Astrocyte (in vitro differentiated cells and primary cell): ENCODE measurements around the gene GGCX. TPM values are rescaled to one million over a fixed set of nuclear protein-coding genes. Genes with fewer than 3 reads are reported as not detected.

Experiments used
- DNase-seq: peaks from one replicate; pipeline ENCODE4 v3.0.0-alpha.2; 2010; ENCODE audit warnings: low read depth
- FAIRE-seq: peaks from 2 replicates; lab custom pipeline; 2011; peaks lifted over from hg19 to GRCh38; lab: Jason Lieb, UNC
- H2AFZ ChIP-seq: 2 replicates; pipeline ENCODE4 v1.6.0; 2012; ENCODE audit warnings: low read depth, low read length, inconsistent platforms
- H3K27ac ChIP-seq: 2 replicates; pipeline ENCODE4 v1.5.1; 2011; ENCODE audit warnings: low read depth, low read length, inconsistent platforms
- H3K27me3 ChIP-seq: 2 replicates; pipeline ENCODE4 v1.6.0; 2011; ENCODE audit warnings: low read length, inconsistent platforms; ENCODE audit not compliant: insufficient read depth
- H3K36me3 ChIP-seq: 2 replicates; pipeline ENCODE4 v1.5.1; 2011; ENCODE audit warnings: low read length, inconsistent platforms; ENCODE audit not compliant: insufficient read depth
- H3K4me1 ChIP-seq: 2 replicates; pipeline ENCODE4 v1.5.1; 2011; ENCODE audit warnings: low read length, inconsistent platforms; ENCODE audit not compliant: insufficient read depth
- H3K4me2 ChIP-seq: 2 replicates; pipeline ENCODE4 v1.6.0; 2012; ENCODE audit warnings: low read length, inconsistent platforms
- H3K4me3 ChIP-seq: 2 replicates; pipeline ENCODE4 v1.5.1; 2011; ENCODE audit warnings: low read depth, mild to moderate bottlenecking, low read length, inconsistent platforms; ENCODE audit not compliant: insufficient read depth
- H3K79me2 ChIP-seq: 2 replicates; pipeline ENCODE4 v1.6.0; 2012; ENCODE audit warnings: mild to moderate bottlenecking, low read length, inconsistent platforms; ENCODE audit not compliant: insufficient read depth
- H3K9ac ChIP-seq: 2 replicates; pipeline ENCODE4 v1.6.0; 2012; ENCODE audit warnings: mild to moderate bottlenecking, low read length, inconsistent platforms
- H3K9me3 ChIP-seq: 2 replicates; pipeline ENCODE4 v1.5.1; 2012; ENCODE audit warnings: low read depth, mild to moderate bottlenecking, low read length, inconsistent platforms; ENCODE audit not compliant: insufficient read depth
- H4K20me1 ChIP-seq: 2 replicates; pipeline ENCODE4 v1.6.0; 2012; ENCODE audit warnings: low read length, inconsistent platforms; ENCODE audit not compliant: insufficient read depth
- H3K27ac Mint-ChIP-seq: one replicate; pipeline ENCODE4 v1.8.0; 2021; ENCODE audit warnings: mild to moderate bottlenecking, mixed read lengths; ENCODE audit not compliant: unreplicated experiment
- H3K27me3 Mint-ChIP-seq: one replicate; pipeline ENCODE4 v1.8.0; 2021; ENCODE audit warnings: low read depth, mixed read lengths; ENCODE audit not compliant: unreplicated experiment
- H3K36me3 Mint-ChIP-seq: one replicate; pipeline ENCODE4 v1.8.0; 2021; ENCODE audit warnings: low read depth, mixed read lengths; ENCODE audit not compliant: unreplicated experiment
- H3K4me1 Mint-ChIP-seq: one replicate; pipeline ENCODE4 v1.8.0; 2021; ENCODE audit warnings: low read depth, mixed read lengths; ENCODE audit not compliant: unreplicated experiment
- H3K4me3 Mint-ChIP-seq: one replicate; pipeline ENCODE4 v1.8.0; 2021; ENCODE audit warnings: mild to moderate bottlenecking, moderate library complexity, mixed read lengths; ENCODE audit not compliant: unreplicated experiment
- H3K9me3 Mint-ChIP-seq: one replicate; pipeline ENCODE4 v1.8.0; 2021; ENCODE audit warnings: mild to moderate bottlenecking, mixed read lengths; ENCODE audit not compliant: unreplicated experiment
- EZH2 ChIP-seq: IDR thresholded peaks from 2 replicates; pipeline ENCODE4 v1.6.1; 2012; ENCODE audit warnings: mild to moderate bottlenecking, low read length, inconsistent platforms; ENCODE audit not compliant: insufficient read depth
- total RNA-seq: library from RNA; stranded (reverse); gene quantifications from 2 replicates; pipeline ENCODE4 v1.2.1, GENCODE V29; 2021
- TF ChIP-seq, protein P1 (sequence below): IDR thresholded peaks from 2 replicates; pipeline ENCODE4 v1.5.1; 2011; ENCODE audit warnings: low read depth, mild to moderate bottlenecking, inconsistent platforms, low read length, moderate library complexity; ENCODE audit not compliant: insufficient read depth

Gene GGCX
- total RNA-seq, 1 donor from 2014 or later, result 79.0 TPM

DNA sequence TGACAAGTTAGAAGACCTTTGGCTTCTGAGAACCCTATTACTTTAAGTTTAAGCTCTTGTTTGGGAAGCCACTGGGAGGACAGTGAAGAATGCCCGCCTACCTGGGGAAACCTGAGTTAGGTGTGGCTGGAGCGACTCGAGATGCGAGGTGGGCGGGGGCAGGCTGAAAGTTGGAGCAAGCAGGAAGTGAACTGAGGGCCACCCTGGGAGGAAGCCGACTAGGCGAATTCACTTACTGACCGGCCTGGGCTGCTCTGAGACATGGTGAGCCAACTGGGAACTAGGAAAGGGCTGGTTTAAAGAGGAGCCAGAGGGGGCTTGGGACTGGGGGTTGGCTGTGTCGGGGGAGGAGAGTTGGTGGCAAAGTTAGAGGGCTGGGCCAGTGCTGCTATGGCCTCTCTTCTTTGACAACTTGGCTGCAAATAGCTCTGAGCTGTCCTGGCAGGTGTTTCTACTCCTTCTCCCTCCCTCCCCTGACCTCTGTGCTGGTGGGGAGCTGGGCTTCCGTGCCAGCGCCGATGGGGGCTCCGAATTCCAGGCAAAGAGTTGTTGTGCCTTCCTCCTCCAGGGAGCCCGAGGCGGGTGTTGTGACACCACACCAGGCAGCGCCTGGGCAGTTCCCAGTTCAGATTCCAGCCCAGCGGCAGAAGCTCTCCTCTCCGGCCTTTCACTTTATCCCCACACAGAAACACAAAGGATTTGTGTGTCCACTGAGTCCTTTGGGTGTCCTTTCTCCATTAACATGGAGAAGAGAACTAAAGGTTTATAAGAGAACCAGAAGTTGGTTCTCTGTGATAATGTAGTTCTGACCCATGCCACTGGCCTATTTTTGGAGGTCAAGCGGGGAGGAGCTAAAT is 16.3 kb upstream of the GGCX start, which contains the start of gene VAMP8:
TSS of gene VAMP8 (plus strand) at position 201 of the 857 bp plus-strand sequence. CDS start at position 262, 61 bp downstream.
- Mint-ChIP-seq H3K36me3 (peaks cover 4% of the 10 kb centered on the region), H3K9me3 (no peaks in the 10 kb centered on the region), H3K27me3 (peaks cover 7% of the 10 kb centered on the region), H3K4me3 (peak within 1 kb of the TSS; percentile 79), H3K27ac (peak within 1 kb of the TSS; percentile 71), H3K4me1 (peaks cover 27% of the 10 kb centered on the region)
- Histone ChIP-seq H3K9ac (no peak within 1 kb of the TSS), H2AFZ (peak within 1 kb of the TSS; percentile 52), H3K4me3 (no peak within 1 kb of the TSS), H3K36me3 (no peaks in the 10 kb centered on the region), H3K4me2 (no peak within 1 kb of the TSS), H3K4me1 (peaks cover 3% of the 10 kb centered on the region), H3K79me2 (no peaks in the 10 kb centered on the region), H4K20me1 (no peaks in the 10 kb centered on the region), H3K27me3 (no peaks in the 10 kb centered on the region), H3K27ac (no peak within 1 kb of the TSS), H3K9me3 (no peaks in the 10 kb centered on the region)
- FAIRE-seq (no peak), DNase-seq (no peak)
- TF ChIP-seq, protein P1, sequence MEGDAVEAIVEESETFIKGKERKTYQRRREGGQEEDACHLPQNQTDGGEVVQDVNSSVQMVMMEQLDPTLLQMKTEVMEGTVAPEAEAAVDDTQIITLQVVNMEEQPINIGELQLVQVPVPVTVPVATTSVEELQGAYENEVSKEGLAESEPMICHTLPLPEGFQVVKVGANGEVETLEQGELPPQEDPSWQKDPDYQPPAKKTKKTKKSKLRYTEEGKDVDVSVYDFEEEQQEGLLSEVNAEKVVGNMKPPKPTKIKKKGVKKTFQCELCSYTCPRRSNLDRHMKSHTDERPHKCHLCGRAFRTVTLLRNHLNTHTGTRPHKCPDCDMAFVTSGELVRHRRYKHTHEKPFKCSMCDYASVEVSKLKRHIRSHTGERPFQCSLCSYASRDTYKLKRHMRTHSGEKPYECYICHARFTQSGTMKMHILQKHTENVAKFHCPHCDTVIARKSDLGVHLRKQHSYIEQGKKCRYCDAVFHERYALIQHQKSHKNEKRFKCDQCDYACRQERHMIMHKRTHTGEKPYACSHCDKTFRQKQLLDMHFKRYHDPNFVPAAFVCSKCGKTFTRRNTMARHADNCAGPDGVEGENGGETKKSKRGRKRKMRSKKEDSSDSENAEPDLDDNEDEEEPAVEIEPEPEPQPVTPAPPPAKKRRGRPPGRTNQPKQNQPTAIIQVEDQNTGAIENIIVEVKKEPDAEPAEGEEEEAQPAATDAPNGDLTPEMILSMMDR, result no peak
- no peak for TF ChIP-seq EZH2

DNA sequence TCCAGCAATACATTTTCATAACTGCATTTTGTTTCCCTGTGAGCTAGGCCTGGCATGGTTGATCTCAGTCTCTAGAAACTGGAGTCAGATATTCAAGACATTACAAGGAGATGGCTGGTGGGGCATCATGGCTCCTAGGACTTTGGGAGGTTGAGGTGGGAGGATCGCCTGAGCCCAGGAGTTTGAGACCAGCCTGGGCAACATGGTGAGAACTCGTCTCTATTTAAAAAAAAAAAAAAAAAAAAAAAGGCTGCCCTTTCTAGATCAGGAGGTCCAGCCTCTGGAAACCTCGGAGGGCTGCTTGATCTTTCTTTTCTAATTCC is 15.7 kb upstream of the GGCX start:
- peaks cover 3% of the 10 kb centered on the region for H3K4me1 ChIP-seq
- no peak overlapping the region for H3K27ac ChIP-seq
- H3K4me3 ChIP-seq, result no peak overlapping the region
- H3K36me3 Mint-ChIP-seq, result peaks cover 4% of the 10 kb centered on the region
- DNase-seq (no peak), FAIRE-seq (no peak)
- H3K9ac ChIP-seq, result no peak overlapping the region
- no peaks in the 10 kb centered on the region for H3K79me2 ChIP-seq
- peaks cover 27% of the 10 kb centered on the region for H3K4me1 Mint-ChIP-seq
- H4K20me1 ChIP-seq, result no peaks in the 10 kb centered on the region
- peak overlapping the region; percentile 71 for H3K27ac Mint-ChIP-seq
- no peak overlapping the region for H2AFZ ChIP-seq
- H3K4me2 ChIP-seq, result no peak overlapping the region
- H3K9me3 ChIP-seq, result no peaks in the 10 kb centered on the region
- H3K9me3 Mint-ChIP-seq, result no peaks in the 10 kb centered on the region
- TF ChIP-seq, protein P1, result no peak
- no peak for TF ChIP-seq EZH2
- H3K36me3 ChIP-seq, result no peaks in the 10 kb centered on the region
- peaks cover 8% of the 10 kb centered on the region for H3K27me3 Mint-ChIP-seq
- H3K27me3 ChIP-seq, result no peaks in the 10 kb centered on the region
- H3K4me3 Mint-ChIP-seq, result peak overlapping the region; percentile 79

DNA sequence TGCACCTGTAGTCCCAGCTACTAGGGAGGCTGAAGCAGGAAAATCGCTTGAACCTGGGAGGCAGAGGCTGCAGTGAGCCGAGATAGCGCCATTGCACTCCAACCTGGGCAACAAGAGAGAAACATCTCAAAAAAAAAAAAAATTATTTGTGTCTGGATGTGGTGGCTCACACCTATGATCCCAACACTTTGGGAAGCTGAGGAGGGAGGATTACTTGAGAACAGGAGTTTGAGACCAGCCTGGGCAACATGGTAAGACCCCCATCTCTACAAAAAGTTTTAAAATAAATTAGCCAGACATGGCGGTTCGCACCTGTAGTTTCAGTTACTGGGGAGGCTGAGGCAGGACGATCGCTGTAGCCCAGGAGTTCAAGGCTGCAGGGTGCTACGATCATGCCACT is 14.4 kb upstream of the GGCX start:
- peaks cover 10% of the 10 kb centered on the region for H3K27me3 ChIP-seq
- H3K4me1 Mint-ChIP-seq, result peaks cover 27% of the 10 kb centered on the region
- peaks cover 16% of the 10 kb centered on the region for H3K27me3 Mint-ChIP-seq
- no peak for TF ChIP-seq EZH2
- TF ChIP-seq, protein P1, result no peak
- H4K20me1 ChIP-seq, result no peaks in the 10 kb centered on the region
- H3K27ac Mint-ChIP-seq, result no peak overlapping the region
- no peaks in the 10 kb centered on the region for H3K36me3 ChIP-seq
- no peak overlapping the region for H3K4me2 ChIP-seq
- no peak overlapping the region for H3K27ac ChIP-seq
- peaks cover 3% of the 10 kb centered on the region for H3K9me3 Mint-ChIP-seq
- H2AFZ ChIP-seq, result no peak overlapping the region
- FAIRE-seq, result no peak
- H3K9me3 ChIP-seq, result no peaks in the 10 kb centered on the region
- H3K9ac ChIP-seq, result no peak overlapping the region
- no peak overlapping the region for H3K4me3 ChIP-seq
- no peak for DNase-seq
- H3K4me1 ChIP-seq, result peaks cover 3% of the 10 kb centered on the region
- H3K79me2 ChIP-seq, result no peaks in the 10 kb centered on the region
- H3K36me3 Mint-ChIP-seq, result no peaks in the 10 kb centered on the region
- H3K4me3 Mint-ChIP-seq, result no peak overlapping the region
